ENCODE measurements around the gene KSR2.
"Not testable (repeated sequence)": the region's sequence is repeated elsewhere in the genome, so short reads cannot be mapped to it uniquely, and the experiment has no call there.

KSR2 gene

GRCh38 chr12:118013283-118013682 lies 44.5 kb upstream of the KSR2 start:
- TF ChIP-seq, protein P1, sequence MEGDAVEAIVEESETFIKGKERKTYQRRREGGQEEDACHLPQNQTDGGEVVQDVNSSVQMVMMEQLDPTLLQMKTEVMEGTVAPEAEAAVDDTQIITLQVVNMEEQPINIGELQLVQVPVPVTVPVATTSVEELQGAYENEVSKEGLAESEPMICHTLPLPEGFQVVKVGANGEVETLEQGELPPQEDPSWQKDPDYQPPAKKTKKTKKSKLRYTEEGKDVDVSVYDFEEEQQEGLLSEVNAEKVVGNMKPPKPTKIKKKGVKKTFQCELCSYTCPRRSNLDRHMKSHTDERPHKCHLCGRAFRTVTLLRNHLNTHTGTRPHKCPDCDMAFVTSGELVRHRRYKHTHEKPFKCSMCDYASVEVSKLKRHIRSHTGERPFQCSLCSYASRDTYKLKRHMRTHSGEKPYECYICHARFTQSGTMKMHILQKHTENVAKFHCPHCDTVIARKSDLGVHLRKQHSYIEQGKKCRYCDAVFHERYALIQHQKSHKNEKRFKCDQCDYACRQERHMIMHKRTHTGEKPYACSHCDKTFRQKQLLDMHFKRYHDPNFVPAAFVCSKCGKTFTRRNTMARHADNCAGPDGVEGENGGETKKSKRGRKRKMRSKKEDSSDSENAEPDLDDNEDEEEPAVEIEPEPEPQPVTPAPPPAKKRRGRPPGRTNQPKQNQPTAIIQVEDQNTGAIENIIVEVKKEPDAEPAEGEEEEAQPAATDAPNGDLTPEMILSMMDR (IDR thresholded peaks at IDR 0.05), result no peak
- Mint-ChIP-seq H3K4me3 (no peak overlapping the region), H3K27me3 (ENCODE audit: low read depth, poor library complexity) (peaks cover 8% of the 10 kb centered on the region), H3K4me1 (peaks cover 39% of the 10 kb centered on the region), H3K36me3 (ENCODE audit: low read depth) (no peaks in the 10 kb centered on the region), H3K27ac (no peak overlapping the region), H3K9me3 (no peaks in the 10 kb centered on the region)
- DNase-seq, result no peak

GRCh38 chr12:118011961-118012360 lies 43.2 kb upstream of the KSR2 start:
- peaks cover 26% of the 10 kb centered on the region for H3K4me1 Mint-ChIP-seq

GRCh38 chr12:118011377-118011776 lies 42.6 kb upstream of the KSR2 start:
- TF ChIP-seq, protein P1 (IDR thresholded peaks at IDR 0.05), result no peak
- H3K27me3 Mint-ChIP-seq (ENCODE audit: low read depth, poor library complexity), result peaks cover 6% of the 10 kb centered on the region

More at GRCh38 chr12:118011961-118012360, 43.2 kb upstream of the KSR2 start:
- no peak for DNase-seq
- Mint-ChIP-seq H3K36me3 (ENCODE audit: low read depth) (no peaks in the 10 kb centered on the region), H3K27ac (no peak overlapping the region), H3K9me3 (no peaks in the 10 kb centered on the region), H3K27me3 (ENCODE audit: low read depth, poor library complexity) (peaks cover 5% of the 10 kb centered on the region), H3K4me3 (no peak overlapping the region)
- TF ChIP-seq, protein P1 (IDR thresholded peaks at IDR 0.05), result no peak

GRCh38 chr12:118010903-118011302 lies 42.1 kb upstream of the KSR2 start:
- TF ChIP-seq, protein P1 (IDR thresholded peaks at IDR 0.05), result no peak
- H3K4me3 Mint-ChIP-seq, result no peak overlapping the region
- H3K27me3 Mint-ChIP-seq (ENCODE audit: low read depth, poor library complexity), result peaks cover 8% of the 10 kb centered on the region

More at GRCh38 chr12:118011377-118011776, 42.6 kb upstream of the KSR2 start:
- Mint-ChIP-seq H3K36me3 (ENCODE audit: low read depth) (no peaks in the 10 kb centered on the region), H3K27ac (no peak overlapping the region), H3K4me1 (peaks cover 24% of the 10 kb centered on the region), H3K9me3 (no peaks in the 10 kb centered on the region), H3K4me3 (no peak overlapping the region)
- no peak for DNase-seq

GRCh38 chr12:117999806-118000205 lies 31.0 kb upstream of the KSR2 start:
- DNase-seq; H3K4me3 Mint-ChIP-seq; H3K27me3 Mint-ChIP-seq (ENCODE audit: low read depth, poor library complexity); H3K27ac Mint-ChIP-seq; H3K4me1 Mint-ChIP-seq; H3K36me3 Mint-ChIP-seq (ENCODE audit: low read depth); H3K9me3 Mint-ChIP-seq: not testable (repeated sequence)

More at GRCh38 chr12:118010903-118011302, 42.1 kb upstream of the KSR2 start:
- H3K36me3 Mint-ChIP-seq (ENCODE audit: low read depth), result no peaks in the 10 kb centered on the region
- no peak overlapping the region for H3K27ac Mint-ChIP-seq
- no peaks in the 10 kb centered on the region for H3K9me3 Mint-ChIP-seq
- H3K4me1 Mint-ChIP-seq, result peaks cover 19% of the 10 kb centered on the region
- no peak for DNase-seq

GRCh38 chr12:117998719-117999118 lies 29.9 kb upstream of the KSR2 start:
- no peaks in the 10 kb centered on the region for H3K36me3 Mint-ChIP-seq (ENCODE audit: low read depth)
- H3K27ac Mint-ChIP-seq, result no peak overlapping the region
- no peak for DNase-seq
- H3K4me3 Mint-ChIP-seq, result no peak overlapping the region
- TF ChIP-seq, protein P1 (IDR thresholded peaks at IDR 0.05), result no peak
- H3K9me3 Mint-ChIP-seq, result peaks cover 8% of the 10 kb centered on the region
- H3K4me1 Mint-ChIP-seq, result no peaks in the 10 kb centered on the region
- peaks cover 10% of the 10 kb centered on the region for H3K27me3 Mint-ChIP-seq (ENCODE audit: low read depth, poor library complexity)
